HG02885 (cell line): Measurements from ENCODE around the gene MED27.

Experiments
- ATAC-seq: cut with Tn5 transposase; IDR thresholded peaks from one replicate; pipeline ENCODE4 v1.9.1; 2021; ENCODE audit warnings: mild to moderate bottlenecking; ENCODE audit not compliant: unreplicated experiment, poor library complexity

The MED27 gene

DNA sequence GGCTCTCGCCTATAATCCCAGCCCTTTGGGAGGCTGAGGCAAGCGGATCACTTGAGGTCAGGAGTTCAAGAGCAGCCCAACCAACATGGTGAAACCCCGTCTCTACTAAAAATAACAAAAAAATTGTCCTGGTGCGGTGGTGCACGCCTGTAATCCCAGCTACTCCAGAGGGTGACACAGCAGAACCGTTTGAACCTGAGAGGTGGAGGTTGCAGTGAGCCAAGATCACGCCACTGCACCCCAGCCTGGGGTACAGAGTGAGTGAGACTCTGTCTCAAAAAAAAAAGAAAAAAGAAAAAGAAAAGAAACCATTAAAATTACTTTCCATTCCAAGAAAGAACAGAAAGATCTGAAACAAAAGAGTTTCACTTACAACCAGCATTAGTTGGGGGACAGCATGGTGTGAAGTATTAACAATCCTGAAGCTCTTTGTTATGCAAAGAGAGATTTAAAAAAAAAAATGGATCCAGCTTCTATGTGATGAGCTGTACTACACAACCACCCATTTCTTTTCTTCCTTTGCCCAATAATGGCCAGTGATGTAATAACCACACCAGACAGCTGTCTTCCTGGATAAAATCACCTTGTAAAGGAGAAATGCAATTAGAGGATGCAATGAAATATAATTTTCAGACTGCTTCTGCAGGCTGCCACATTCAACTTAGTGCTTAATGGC, 76.9 kb downstream of the MED27 start:
- no peak for ATAC-seq

DNA sequence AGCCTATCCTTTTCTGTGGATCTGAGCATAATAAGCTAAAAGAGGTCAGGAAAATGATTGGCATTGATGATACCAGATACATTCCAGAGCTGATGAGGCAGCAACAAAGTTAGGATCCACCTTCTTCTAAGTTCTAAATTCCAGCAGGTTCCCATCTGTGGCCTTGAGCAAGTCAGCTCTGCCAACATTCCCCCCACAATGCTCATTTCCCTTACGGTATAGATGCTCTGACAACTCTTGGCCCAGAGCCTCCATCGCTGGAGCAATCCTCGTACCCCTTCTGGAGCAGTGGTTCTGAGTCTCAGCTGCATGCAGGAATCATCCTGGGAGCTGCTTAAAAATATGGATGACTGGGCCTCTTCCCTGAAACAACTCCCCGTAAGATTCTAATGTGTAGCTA, 78.1 kb downstream of the MED27 start:
- ATAC-seq: no peak

DNA sequence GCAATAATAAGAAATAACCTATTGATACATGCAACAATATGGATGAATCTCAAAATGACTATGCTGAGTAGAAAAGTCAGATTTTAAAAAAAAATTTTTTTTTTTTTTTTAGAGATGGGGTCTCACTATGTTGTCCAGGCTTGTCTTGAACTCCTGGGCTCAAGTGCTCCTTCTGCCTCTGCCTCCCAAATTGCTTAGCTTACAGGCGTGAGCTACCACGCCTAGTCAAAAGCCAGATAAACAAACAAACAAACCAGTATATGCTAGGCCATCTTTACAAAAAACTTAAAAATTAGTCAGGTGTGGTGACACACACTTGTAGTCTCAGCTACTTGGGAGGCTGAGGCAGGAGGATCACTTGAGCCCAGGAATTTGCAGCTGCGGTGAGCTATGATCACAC, 79.0 kb downstream of the MED27 start:
- no peak for ATAC-seq

DNA sequence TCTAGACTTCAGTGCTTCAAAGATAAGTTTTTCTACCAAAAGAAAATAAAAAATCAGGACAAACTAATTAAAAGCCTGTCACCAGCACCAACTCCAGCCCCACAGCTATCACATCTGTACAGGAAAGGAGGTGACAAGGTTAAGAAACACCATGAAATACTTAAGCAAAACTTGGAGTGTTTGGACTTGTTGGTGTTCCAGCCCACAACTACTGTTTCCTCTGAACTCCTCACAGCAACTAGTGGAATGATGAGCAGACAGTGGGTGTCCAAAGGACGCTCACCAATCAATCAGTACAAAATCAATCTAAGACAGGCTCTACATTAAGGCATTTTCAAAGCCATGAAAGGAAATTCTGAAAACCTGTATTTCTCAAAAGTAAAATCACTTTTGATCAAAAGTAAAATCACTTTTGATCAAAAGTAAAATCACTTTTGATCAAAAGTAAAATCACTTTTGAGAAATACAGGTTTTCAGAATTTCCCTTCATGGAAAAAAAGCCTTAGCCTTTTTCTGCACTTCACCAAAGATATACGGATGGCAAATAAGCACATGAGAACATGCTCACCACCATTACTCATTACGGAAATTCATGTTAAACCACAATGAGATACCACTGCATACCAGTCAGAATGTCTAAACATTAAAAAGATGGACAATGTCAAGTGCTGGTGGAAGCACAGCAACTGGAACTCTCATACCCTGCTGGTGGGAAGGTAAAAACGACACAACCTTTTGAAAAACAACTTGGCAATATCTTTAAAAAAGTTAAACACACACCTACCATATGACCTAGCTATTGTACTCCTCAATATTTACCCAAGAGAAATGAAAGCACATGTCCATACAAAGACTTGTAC, 79.7 kb downstream of the MED27 start:
- no peak for ATAC-seq

DNA sequence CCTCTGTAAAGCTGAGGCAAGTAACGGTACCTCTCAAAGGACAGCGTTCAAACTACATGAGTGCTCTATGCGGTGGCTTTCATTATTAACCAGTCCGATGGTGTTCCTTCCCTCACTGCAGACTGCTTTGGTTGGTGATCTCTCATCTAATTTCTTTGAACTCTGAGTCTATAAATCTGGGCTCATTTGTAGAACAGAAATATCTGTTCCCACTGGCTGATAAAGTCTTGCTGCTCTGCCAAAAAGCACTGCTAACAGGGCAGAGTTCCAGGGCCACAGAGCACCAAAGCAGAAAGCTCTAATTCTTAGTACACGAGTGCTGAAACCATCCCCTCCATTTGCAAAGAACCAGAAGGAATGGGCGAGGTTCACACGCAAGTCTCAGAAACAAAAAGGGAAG, 81.9 kb downstream of the MED27 start:
- no peak for ATAC-seq

DNA sequence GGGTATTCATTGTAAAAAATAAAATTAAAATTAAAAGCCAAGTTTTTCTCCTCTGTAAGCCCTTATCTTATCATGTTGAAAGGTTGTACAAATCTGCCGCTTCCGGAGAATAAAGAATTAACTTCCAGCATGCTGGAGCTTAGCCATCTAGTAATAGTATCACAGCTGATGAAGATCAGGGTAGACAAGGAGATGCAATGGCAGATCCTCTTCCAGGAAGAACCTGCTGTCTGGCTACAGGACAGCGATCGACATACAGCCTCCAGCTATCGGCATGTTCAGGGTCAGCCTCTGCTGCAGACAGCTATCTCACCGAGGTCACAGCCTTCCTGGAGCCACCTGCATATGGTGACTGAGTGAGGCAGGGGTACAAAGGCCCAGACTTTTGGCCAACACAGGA, 82.6 kb downstream of the MED27 start:
- no peak for ATAC-seq

DNA sequence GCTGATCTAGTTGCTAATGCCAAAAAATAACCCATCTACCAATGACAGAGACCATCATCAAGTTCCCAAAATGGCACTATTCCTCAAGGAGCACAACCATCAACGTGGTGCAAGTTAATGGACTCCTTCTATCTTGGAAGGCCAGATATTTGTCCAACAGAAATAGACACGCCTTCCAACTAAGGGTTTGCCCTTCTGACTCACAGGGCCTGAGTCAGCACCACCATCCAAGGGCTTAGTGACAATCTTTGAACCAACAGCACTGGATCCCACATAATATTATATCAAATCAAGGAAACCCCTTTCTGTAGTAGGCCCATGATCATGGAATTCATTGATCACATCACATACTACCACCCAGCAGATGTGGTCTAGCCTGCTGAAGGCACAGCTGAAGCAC, 84.3 kb downstream of the MED27 start:
- ATAC-seq: no peak

DNA sequence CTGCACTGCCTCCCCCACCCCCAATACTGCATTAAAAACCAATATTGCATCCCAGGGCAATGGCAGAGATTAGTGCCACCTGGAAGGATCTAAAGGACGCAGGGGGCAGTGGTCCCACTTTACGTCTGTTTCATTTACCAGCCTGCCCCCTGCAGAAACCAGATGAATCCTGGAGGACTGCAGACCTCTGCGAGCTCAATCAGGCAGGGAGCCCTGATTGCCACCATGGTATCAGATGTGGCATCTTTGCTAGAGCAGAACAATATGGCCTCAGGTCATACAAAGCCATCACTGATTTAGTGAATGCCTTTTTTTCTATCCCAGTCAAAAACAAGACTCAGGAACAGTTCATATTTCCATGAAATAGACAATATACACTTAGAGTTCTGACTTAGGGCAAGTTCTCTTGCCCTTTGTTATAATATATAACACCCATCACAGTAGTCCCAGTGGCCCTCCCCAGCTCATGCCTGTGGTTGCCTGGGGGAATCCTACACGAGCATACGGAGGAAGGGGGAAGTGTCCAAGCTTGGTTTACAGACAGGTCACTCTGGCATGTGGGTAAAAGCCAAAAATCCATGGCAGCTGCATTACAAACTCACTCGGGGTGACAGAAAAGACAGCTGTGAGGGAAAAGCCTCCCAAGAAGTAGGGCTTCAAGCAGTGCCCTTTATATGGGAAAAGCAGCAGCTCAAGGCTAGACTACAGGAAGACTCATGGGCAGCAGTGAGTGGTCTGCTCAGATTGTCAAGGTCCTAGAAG, 85.1 kb downstream of the MED27 start:
- no peak for ATAC-seq

DNA sequence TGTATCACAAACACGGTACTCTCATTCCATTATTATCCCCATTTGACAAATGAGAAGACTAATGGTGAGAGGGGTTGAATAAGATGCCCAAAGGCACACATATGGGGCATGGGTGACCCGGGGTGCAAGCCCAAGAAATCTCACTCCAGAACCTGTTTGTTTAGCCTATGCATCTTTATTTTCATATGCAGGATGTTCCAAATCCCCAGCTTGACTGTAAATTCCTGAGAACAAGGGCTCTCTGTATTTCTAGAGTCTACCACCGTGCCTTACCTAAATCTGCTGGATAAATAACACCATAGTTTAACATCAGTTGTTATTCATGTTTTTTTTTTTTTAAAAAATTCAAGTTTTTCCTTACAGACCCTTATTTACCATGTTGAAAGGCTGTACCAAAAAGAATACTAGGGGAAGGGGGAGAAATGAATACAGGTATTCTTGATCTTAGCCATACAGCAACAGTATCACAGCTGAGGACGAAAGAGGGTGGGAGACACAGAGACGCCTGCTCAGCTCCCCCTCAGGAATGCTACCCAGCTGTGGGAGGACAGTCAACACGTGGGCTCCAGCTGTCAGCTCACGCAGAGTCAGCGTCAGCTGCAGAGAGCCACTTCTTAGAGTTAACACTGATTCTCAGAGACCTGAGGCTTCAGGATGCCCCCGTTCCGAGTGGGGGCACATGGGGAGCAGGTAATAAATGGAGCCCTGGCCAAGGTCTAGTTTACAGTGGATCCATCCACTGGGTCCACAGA, 86.6 kb downstream of the MED27 start:
- ATAC-seq: no peak

DNA sequence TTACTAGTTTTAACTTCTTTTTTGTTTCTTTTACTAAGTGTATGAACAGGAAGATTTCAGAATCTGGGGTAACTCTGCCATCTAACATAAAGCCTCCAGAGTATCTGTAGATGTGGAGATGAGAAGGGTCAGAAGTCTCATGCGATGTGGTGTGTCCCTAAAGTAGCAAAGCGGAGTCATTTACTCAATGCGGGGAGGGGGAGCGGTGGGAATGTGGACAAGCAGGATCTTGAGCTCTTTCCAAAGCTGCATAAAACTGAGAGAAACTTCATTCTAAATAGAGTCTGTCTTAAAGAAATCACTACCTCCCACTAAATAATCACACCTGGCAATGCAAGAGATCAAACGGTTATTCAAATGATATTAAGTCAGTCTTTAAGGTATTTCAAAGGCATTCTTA, 92.4 kb downstream of the MED27 start:
- no peak for ATAC-seq

DNA sequence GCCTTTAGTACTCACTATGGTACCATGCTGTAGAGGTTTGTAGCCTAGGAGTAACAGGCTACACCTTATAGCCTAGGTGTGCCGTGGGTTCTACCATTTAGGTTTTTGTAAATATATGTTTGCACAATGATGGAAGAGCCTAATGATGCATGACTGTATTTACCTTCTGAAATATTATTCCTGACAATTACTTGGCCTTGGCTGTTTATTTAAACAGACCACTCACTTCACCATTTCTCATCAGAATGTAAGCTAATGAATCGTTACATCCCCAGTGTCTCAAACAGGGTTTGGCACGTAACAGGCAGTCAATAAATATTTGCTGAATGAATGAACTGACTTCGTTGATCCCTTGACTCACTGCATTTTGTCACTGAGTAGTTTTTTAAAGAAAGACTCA, 93.1 kb downstream of the MED27 start:
- no peak for ATAC-seq

DNA sequence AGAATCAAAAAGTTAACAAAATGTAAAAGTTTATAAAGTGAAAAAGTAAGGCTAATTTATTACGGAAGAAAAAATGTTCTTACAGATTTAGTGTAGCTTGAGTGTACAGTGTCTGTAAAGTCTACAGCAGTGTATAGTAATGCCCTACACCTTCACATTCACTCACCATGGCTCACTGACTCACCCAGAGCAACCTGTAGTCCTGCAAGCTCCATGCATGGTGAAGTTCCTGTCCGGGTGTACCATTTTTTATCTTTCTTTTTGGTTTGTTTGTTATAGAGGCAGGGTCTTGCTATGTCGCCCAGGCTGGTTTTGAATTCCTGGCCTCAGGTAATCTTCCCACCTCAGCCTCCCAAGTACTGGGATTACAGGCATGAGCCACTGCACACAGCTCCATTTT, 93.6 kb downstream of the MED27 start:
- no peak for ATAC-seq

DNA sequence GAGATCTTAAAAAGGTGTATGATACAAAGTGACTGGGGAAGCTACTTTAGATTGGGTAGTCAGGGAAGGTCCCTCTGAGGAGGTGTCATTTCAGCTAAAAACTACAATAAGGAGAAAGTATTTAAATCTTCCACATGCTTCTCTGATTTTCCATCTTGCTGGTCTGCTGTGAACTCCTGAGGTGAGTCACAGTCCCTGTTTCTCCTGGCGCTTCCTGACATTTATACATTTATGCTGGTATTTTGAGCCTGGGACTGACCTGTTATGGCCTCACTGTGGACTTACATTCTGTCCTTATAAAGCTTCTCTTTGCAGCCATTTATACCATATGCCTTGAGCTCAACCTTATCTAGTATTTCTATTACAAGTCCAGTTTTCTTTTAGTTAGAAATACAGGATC, 95.1 kb downstream of the MED27 start:
- ATAC-seq: no peak

DNA sequence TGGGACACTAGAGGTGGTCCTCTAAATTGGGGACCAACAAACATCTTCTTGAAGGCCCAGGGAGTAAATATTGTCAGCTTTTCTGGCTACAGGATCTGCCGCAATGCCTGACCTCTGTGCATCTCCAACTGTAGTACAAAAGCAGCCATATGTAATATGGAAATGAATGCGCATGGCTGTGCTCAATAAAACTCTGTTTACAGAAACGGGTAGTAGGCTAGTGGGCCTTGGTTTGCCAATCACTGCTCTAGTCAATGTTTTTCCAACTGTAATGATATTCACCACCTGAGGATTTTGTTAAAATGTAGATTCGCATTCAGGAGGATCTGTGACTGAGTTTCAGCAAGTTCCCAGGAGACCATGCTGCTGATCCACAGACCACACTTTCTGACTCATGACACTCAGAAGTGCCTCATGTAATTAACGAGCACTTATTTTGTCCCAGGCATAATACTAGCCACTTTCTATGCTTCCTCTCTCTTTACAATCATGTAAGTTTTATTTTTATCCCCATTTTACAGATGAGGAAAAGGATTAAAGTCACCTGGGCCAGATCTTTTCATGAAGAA, 96.9 kb downstream of the MED27 start:
- no peak for ATAC-seq

DNA sequence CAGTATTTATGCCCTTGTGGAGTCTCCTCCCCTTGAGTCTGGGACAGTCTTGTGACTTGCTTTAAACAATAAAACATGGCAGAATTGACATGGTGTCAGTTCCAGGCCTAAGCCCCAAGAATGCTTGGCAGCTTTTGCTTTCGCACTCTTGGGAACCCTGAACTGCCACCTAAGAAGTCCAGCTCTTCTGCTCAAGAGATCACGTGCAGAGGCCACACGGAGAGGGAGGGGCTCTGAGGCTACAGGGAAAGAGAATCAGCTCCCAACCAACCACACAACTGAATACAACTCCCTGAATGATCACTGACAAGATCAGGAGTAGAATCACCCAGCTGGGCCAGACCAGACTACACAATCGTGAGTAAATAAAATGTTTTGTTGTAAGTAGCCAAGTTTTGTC, 97.6 kb downstream of the MED27 start:
- ATAC-seq: no peak

DNA sequence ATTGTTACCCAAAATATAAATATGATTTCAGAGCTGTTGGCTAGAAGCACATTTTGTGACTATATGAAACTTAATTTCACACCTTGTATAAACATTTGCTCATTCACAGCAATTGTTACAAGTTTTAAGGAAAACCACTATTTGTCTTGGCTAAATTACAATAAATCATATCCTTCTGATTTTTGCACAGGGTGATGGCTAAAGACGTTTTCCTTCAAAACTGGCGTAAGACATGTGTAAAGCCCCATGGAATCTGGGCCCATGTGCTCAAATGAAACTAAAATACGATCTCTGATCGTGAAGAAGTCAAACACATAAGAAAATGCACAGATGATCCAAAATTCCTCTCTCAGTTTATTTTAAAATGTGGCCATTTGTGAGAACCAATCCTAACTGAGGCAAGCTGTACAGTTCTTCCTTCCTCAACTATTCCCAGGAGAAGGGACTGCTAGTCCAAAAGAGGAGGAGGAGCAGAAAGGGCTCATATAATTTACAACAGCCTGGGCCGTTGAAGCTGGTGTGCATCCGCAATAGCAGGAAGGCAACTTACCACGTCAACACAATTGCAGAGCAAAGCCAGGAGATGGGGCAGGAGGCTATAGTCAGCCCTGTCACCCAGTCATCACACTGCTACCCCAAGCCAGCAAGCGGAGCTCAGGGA, 98.4 kb downstream of the MED27 start:
- no peak for ATAC-seq

DNA sequence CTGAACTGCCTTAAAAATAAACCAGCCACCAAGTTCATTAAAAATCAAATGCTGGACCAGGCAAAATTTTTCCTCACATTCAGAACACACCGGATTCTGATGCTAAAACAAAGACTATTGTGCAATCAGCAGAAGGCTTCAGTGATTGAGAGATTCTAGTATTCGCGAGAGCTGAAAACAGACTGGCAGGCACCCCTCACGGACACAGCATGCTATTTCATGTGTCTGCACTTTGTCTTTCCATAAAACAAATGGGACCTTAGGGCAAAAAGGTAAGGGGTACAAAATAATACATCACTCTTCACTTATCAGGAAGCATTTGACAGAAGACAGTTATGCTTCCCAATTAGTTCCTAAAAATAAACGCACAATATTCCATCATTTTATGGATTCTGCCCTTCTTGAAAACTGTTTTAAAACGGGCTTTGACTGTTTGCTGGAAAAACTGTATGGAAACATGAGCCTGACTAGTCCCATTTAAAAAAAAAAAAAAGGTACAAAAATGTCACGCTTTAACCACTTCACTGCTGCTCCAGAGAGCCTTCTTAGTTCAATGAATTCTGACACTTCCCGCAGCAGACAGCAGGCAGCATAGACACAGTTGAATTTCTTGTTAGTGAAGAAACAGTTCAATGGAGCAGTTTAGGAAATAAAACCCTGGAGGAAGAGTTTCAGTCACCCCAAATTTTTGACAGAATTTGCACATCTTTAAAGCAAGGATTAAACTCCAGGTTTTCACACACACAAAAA, 99.2 kb downstream of the MED27 start:
- no peak for ATAC-seq

DNA sequence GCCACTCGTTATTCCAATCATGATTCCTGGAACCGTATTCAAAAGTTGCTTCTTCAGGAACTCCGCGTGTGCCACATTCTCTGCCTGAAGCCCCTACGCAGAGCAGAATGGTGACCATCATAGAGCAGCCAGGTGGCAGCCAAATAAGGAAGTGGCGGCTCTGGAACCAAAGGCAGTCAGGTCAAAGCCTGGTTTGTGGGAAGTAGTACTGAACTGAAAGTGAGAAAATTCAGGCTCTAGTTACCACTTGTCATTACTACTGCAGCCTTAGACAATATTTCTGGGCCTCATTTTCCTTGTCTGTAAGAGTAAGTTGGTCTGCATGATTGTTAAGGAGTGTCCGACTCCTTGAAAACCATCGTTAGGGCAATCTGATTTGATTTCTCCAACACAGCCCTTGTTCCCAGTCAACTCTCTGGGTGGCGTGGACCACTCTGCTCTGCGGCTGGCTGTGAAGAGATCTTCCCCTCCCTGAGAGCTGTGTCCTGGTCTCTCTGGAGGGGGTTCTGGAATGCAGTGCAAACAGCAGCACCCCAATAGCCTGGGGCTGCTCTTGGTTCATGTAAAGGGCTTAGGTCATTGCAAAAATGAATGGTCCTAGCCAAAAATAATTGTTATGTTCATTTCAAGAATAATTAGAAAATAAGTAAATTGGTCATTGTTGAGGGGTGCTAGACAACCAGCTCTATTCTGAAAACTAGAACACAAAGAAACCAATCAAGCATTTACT, 102.4 kb downstream of the MED27 start:
- ATAC-seq: no peak
